Peyer's patch (tissue), 4 donors: ENCODE data around the gene RSKR.

Experiments
- CTCF ChIP-seq, 6 experiments: fragments of 450-650 bp in 4 of 6; fragments of 200-600 bp in 2 of 6; sonication (generic) in 1 of 6; IDR thresholded peaks; one replicate each; pipeline ENCODE4 v1.5.1; 2017 to 2019; ENCODE audit warnings: antibody characterized with exemption in 6 of 6, mild to moderate bottlenecking in 3 of 6, moderate library complexity in 1 of 6
- POLR2A ChIP-seq, 2 donors: fragments of 450-650 bp; IDR thresholded peaks; one replicate each; pipeline ENCODE4 v1.5.1; 2017; ENCODE audit warnings: antibody characterized with exemption in 2 of 2, mild to moderate bottlenecking in 2 of 2, moderate library complexity in 2 of 2

DNA sequence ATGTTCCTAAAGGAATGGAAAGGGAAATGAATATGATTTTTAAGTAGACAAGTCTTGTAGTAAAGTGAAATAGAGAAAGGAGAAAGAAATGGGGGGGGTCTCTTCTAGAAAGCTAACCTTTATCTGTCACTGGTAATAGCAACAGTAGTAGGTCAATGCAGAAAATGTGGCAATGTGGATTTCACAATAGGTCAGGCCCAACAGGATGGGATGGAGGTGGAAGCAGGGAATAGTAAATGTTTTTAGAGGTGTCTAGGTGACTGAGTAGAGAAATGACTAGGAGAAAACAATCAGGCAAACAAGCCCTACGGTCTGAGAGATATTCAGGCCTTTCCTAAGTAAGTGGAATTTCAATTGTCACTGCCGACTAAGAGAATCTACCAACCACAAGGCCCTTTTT, 6.0 kb upstream of the RSKR start:
- TF ChIP-seq CTCF (IDR thresholded peaks at IDR 0.05), result no peak
- TF ChIP-seq POLR2A (IDR thresholded peaks at IDR 0.05), result no peak
